Left ventricle myocardium inferior (tissue), 1 donor: ENCODE measurements around the gene ENDOU. TPM values are rescaled to one million over a fixed set of nuclear protein-coding genes. Genes with fewer than 3 reads are reported as not detected.

ENCODE experiments used
- DNase-seq: peaks from one replicate; pipeline ENCODE4 v3.0.0-alpha.2; 2020
- H3K27ac ChIP-seq: fragments of 200-600 bp; replicated peaks from 2 replicates; pipeline ENCODE4 v1.8.0; 2021
- H3K27me3 ChIP-seq: fragments of 200-600 bp; 2 replicates; pipeline ENCODE4 v1.8.0; 2021; ENCODE audit warnings: low read depth
- H3K36me3 ChIP-seq: fragments of 200-600 bp; 2 replicates; pipeline ENCODE4 v1.8.0; 2021
- H3K4me1 ChIP-seq: fragments of 200-600 bp; 2 replicates; pipeline ENCODE4 v1.8.0; 2021
- H3K4me3 ChIP-seq: fragments of 200-600 bp; 2 replicates; pipeline ENCODE4 v1.8.0; 2021; ENCODE audit warnings: mild to moderate bottlenecking, moderate library complexity
- H3K9me3 ChIP-seq: fragments of 200-600 bp; replicated peaks from 2 replicates; pipeline ENCODE4 v1.8.0; 2021
- CTCF ChIP-seq: fragments of 200-600 bp; IDR thresholded peaks from 2 replicates; pipeline ENCODE4 v1.8.0; 2021; ENCODE audit warnings: antibody characterized with exemption, mild to moderate bottlenecking, borderline replicate concordance
- intact Hi-C: fragments of 100-400 bp; cut with micrococcal nuclease; formaldehyde crosslinking; loops from one replicate; pipeline ENCODE4 v1.11.0; 2022
- total RNA-seq: library from RNA; stranded (reverse); fragmentation: NEBNext Ultra II Directional; extraction: Animal tissue kit (Norgen Biotek cat#: 25700); gene quantifications from one replicate; pipeline ENCODE4 v1.2.1, GENCODE V29; 2021
- donor health status: DM: no; HTN: yes; CAD: no; lungs with severe emphysema.

ENDOU gene
- total RNA-seq, 1 donor from 2014 or later, result 0.49 TPM

GRCh38 chr12:47700263-47700662 lies 25.0 kb downstream of the ENDOU start:
- H3K4me3 ChIP-seq, result no peak overlapping the region
- H3K27ac ChIP-seq, result no peak overlapping the region
- peaks cover 18% of the 10 kb centered on the region for H3K4me1 ChIP-seq
- no peak for TF ChIP-seq CTCF
- intact Hi-C loops, result no loop called here
- no peaks in the 10 kb centered on the region for H3K9me3 ChIP-seq
- H3K36me3 ChIP-seq, result peaks cover 43% of the 10 kb centered on the region
- H3K27me3 ChIP-seq, result no peaks in the 10 kb centered on the region
- DNase-seq, result no peak

GRCh38 chr12:47698631-47699030 lies 26.7 kb downstream of the ENDOU start:
- no peak for DNase-seq
- no peak overlapping the region for H3K4me3 ChIP-seq
- no peaks in the 10 kb centered on the region for H3K9me3 ChIP-seq
- H3K36me3 ChIP-seq, result peaks cover 52% of the 10 kb centered on the region
- H3K27ac ChIP-seq, result no peak overlapping the region
- intact Hi-C loops, result no loop called here
- TF ChIP-seq CTCF, result no peak
- H3K4me1 ChIP-seq, result peaks cover 7% of the 10 kb centered on the region
- no peaks in the 10 kb centered on the region for H3K27me3 ChIP-seq

GRCh38 chr12:47698055-47698454 lies 27.2 kb downstream of the ENDOU start:
- Histone ChIP-seq H3K4me3 (no peak overlapping the region), H3K27ac (no peak overlapping the region), H3K4me1 (peaks cover 2% of the 10 kb centered on the region), H3K9me3 (no peaks in the 10 kb centered on the region), H3K36me3 (peaks cover 52% of the 10 kb centered on the region), H3K27me3 (no peaks in the 10 kb centered on the region)
- intact Hi-C loops, result no loop called here
- DNase-seq, result no peak
- TF ChIP-seq CTCF, result no peak

GRCh38 chr12:47689215-47689614 lies 36.1 kb downstream of the ENDOU start:
- TF ChIP-seq CTCF, result no peak
- Histone ChIP-seq H3K4me1 (no peaks in the 10 kb centered on the region), H3K4me3 (no peak overlapping the region), H3K27ac (no peak overlapping the region), H3K9me3 (no peaks in the 10 kb centered on the region), H3K27me3 (no peaks in the 10 kb centered on the region), H3K36me3 (peaks cover 56% of the 10 kb centered on the region)
- no peak for DNase-seq
- intact Hi-C loops, result no loop called here

- intact Hi-C loops, result no loop called here
- H3K9me3 ChIP-seq, result no peaks in the 10 kb centered on the region
- no peak overlapping the region for H3K27ac ChIP-seq
- peaks cover 55% of the 10 kb centered on the region for H3K36me3 ChIP-seq
- TF ChIP-seq CTCF, result no peak
- H3K27me3 ChIP-seq, result no peaks in the 10 kb centered on the region
- no peak for DNase-seq
- H3K4me3 ChIP-seq, result no peak overlapping the region
- H3K4me1 ChIP-seq, result no peaks in the 10 kb centered on the region
Observed at GRCh38 chr12:47687636-47688035, 37.7 kb downstream of the ENDOU start.
